ENCODE data around the gene FOXJ3.

DNA sequence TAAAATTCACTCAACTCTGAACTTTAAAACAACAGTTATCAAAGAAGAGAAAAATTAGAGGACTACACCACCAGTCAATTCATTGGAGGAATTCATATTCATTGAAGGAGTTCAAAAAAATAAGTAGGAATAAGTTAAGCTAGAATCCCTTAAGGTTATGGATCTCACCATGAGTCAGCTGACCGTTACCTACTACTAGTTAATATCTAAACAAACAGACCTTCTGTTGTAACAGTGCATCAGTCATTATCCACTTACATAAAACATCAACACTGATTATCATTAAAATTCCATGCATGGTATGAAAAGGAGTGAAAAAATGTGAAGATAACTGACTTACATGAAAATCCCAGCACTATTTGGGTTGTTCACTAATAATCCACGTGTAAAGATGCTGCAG, 44.9 kb downstream of the FOXJ3 start:
- TF ChIP-seq POLR2A (IDR thresholded peaks at IDR 0.05) (no peak), CTCF (IDR thresholded peaks at IDR 0.05) (no peak)

Measured in breast epithelium (tissue), 3 donors.